ENCODE data around the gene PAX6. TPM values are rescaled to one million over a fixed set of nuclear protein-coding genes. Genes with fewer than 3 reads are reported as not detected.

Gene PAX6
- total and polyA plus RNA-seq, 2 donors from 2014 or later: not detected

DNA sequence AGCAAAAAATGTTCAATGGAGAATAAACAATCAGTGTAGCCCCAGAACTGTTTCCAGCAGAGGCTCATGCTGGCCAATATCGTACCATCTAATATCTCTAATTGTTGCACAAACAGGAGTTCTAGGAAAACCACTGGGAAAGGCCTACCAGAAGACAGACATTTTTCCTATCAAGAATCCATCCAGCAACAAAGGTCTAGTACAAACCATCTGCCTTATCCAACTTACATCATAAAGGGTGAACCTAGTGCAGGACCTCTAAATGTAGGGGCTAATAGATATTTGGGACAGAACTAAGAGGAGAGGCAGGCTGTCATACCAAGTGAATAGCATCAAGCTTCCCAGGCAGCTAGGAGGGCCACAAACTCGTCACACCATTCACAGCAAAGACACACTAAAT is 18.7 kb downstream of the PAX6 start:
- no peak overlapping the region for H3K4me3 ChIP-seq (ENCODE audit: low read length in 3 of 3)
- intact Hi-C loops (cut with DNase I): no loop called here

DNA sequence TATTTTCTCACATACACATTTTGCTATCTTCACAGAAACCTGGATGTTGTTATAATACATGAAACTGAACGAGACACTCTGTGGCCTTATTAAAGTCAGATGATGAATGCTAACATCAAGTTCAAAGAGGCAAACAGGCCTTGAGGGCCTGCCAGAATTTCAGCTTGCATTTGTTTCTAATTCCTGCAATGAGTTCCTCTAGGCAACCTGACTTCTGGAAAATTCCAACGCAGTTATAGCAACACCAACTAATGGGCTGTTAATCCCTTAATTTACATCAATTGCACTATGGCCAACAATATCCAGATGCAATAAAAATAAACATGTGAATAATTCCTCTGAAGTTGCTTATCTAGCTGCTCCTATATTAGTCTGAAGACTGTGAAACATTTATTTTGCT is 19.1 kb downstream of the PAX6 start:
- no peaks in the 10 kb centered on the region for H3K9me3 ChIP-seq (ENCODE audit: control insufficient read depth in 2 of 3, insufficient read depth in 1 of 3, low read length in 3 of 3)
- peaks cover 11% of the 10 kb centered on the region for H3K27me3 ChIP-seq (ENCODE audit: control insufficient read depth, insufficient read depth, low read length)
- no peaks in the 10 kb centered on the region for H3K4me1 ChIP-seq (ENCODE audit: control insufficient read depth in 2 of 3, insufficient read depth in 2 of 3, low read depth in 1 of 3, low read length in 3 of 3)
- H3K9ac ChIP-seq (ENCODE audit: low read length in 3 of 3): no peak overlapping the region
- intact Hi-C loops (cut with DNase I): no loop called here
- no peak overlapping the region for H3K4me3 ChIP-seq (ENCODE audit: low read length in 3 of 3)
- no peak overlapping the region for H3K27ac ChIP-seq (ENCODE audit: low read depth in 2 of 2, low read length in 2 of 2)
- no peaks in the 10 kb centered on the region for H3K36me3 ChIP-seq (ENCODE audit: control insufficient read depth in 2 of 3, insufficient read depth in 3 of 3, low read length in 3 of 3)
- FAIRE-seq (no peak), DNase-seq (no peak)
- TF ChIP-seq, protein P1, sequence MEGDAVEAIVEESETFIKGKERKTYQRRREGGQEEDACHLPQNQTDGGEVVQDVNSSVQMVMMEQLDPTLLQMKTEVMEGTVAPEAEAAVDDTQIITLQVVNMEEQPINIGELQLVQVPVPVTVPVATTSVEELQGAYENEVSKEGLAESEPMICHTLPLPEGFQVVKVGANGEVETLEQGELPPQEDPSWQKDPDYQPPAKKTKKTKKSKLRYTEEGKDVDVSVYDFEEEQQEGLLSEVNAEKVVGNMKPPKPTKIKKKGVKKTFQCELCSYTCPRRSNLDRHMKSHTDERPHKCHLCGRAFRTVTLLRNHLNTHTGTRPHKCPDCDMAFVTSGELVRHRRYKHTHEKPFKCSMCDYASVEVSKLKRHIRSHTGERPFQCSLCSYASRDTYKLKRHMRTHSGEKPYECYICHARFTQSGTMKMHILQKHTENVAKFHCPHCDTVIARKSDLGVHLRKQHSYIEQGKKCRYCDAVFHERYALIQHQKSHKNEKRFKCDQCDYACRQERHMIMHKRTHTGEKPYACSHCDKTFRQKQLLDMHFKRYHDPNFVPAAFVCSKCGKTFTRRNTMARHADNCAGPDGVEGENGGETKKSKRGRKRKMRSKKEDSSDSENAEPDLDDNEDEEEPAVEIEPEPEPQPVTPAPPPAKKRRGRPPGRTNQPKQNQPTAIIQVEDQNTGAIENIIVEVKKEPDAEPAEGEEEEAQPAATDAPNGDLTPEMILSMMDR (IDR thresholded peaks at IDR 0.05; ENCODE audit: borderline replicate concordance, extremely low read depth, insufficient read depth): no peak

More for the DNA sequence above, 18.7 kb downstream of the PAX6 start:
- H3K9me3 ChIP-seq (ENCODE audit: control insufficient read depth in 2 of 3, insufficient read depth in 1 of 3, low read length in 3 of 3): no peaks in the 10 kb centered on the region
- TF ChIP-seq, protein P1 (IDR thresholded peaks at IDR 0.05; ENCODE audit: borderline replicate concordance, extremely low read depth, insufficient read depth): no peak
- FAIRE-seq (no peak), DNase-seq (no peak)
- no peaks in the 10 kb centered on the region for H3K4me1 ChIP-seq (ENCODE audit: control insufficient read depth in 2 of 3, insufficient read depth in 2 of 3, low read depth in 1 of 3, low read length in 3 of 3)
- H3K9ac ChIP-seq (ENCODE audit: low read length in 3 of 3): no peak overlapping the region
- no peak overlapping the region for H3K27ac ChIP-seq (ENCODE audit: low read depth in 2 of 2, low read length in 2 of 2)
- H3K36me3 ChIP-seq (ENCODE audit: control insufficient read depth in 2 of 3, insufficient read depth in 3 of 3, low read length in 3 of 3): no peaks in the 10 kb centered on the region
- H3K27me3 ChIP-seq (ENCODE audit: control insufficient read depth, insufficient read depth, low read length): peaks cover 15% of the 10 kb centered on the region

DNA sequence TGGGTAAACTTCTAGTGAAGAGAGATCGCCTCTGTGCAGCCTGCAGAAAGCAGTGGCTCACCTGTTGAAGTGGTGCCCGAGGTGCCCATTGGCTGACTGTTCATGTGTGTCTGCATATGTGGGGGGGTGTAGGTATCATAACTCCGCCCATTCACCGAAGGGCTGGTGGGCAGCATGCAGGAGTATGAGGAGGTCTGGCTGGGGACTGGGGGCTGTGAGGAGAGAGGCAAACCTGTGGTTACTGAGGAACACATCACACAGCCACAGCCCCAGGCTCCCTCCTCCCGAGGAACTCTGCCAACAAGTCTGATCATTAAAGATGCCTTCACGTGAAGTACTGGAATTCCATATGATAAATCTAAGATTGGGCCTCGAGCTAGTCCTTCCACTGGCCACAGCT is 20.5 kb downstream of the PAX6 start:
- Histone ChIP-seq H3K4me3 (ENCODE audit: low read length in 3 of 3) (no peak overlapping the region), H3K9me3 (ENCODE audit: control insufficient read depth in 2 of 3, insufficient read depth in 1 of 3, low read length in 3 of 3) (no peaks in the 10 kb centered on the region), H3K4me1 (ENCODE audit: control insufficient read depth in 2 of 3, insufficient read depth in 2 of 3, low read depth in 1 of 3, low read length in 3 of 3) (no peaks in the 10 kb centered on the region), H3K27me3 (ENCODE audit: control insufficient read depth, insufficient read depth, low read length) (peaks cover 5% of the 10 kb centered on the region), H3K36me3 (ENCODE audit: control insufficient read depth in 2 of 3, insufficient read depth in 3 of 3, low read length in 3 of 3) (no peaks in the 10 kb centered on the region), H3K27ac (ENCODE audit: low read depth in 2 of 2, low read length in 2 of 2) (no peak overlapping the region), H3K9ac (ENCODE audit: low read length in 3 of 3) (no peak overlapping the region)
- intact Hi-C loops (cut with DNase I): no loop called here
- FAIRE-seq (no peak), DNase-seq (no peak)
- TF ChIP-seq, protein P1 (IDR thresholded peaks at IDR 0.05; ENCODE audit: borderline replicate concordance, extremely low read depth, insufficient read depth): no peak

DNA sequence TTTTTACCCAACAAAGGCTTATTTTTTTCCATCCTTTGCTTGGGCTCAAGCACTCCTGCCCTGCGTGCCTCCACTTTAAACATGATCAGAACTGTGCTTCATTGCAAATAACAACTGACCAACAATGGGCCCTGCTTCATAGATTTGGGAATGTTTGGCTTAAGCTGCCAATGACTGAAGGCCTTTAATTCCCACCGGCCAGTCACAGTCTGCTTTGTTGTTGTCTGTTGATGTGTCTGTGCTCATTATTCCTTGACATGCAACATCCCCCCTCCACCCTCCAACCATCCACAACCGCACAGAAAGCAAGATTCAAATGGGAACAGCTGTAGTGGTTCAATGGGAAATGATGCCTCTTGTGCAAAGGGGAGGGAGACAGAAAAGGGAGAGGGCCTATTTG is 23.0 kb downstream of the PAX6 start:
- FAIRE-seq (no peak), DNase-seq (peak in 1 of 5 donors; percentile 35)
- no peaks in the 10 kb centered on the region for H3K36me3 ChIP-seq (ENCODE audit: control insufficient read depth in 2 of 3, insufficient read depth in 3 of 3, low read length in 3 of 3)
- H3K27me3 ChIP-seq (ENCODE audit: control insufficient read depth, insufficient read depth, low read length): no peaks in the 10 kb centered on the region
- no peaks in the 10 kb centered on the region for H3K9me3 ChIP-seq (ENCODE audit: control insufficient read depth in 2 of 3, insufficient read depth in 1 of 3, low read length in 3 of 3)
- TF ChIP-seq, protein P1 (IDR thresholded peaks at IDR 0.05; ENCODE audit: borderline replicate concordance, extremely low read depth, insufficient read depth): no peak
- H3K9ac ChIP-seq (ENCODE audit: low read length in 3 of 3): no peak overlapping the region
- no peak overlapping the region for H3K27ac ChIP-seq (ENCODE audit: low read depth in 2 of 2, low read length in 2 of 2)
- no peak overlapping the region for H3K4me3 ChIP-seq (ENCODE audit: low read length in 3 of 3)
- intact Hi-C loops (cut with DNase I): no loop called here
- no peaks in the 10 kb centered on the region for H3K4me1 ChIP-seq (ENCODE audit: control insufficient read depth in 2 of 3, insufficient read depth in 2 of 3, low read depth in 1 of 3, low read length in 3 of 3)
